Measurements from ENCODE around the gene CTNNA2.

Gene CTNNA2

DNA sequence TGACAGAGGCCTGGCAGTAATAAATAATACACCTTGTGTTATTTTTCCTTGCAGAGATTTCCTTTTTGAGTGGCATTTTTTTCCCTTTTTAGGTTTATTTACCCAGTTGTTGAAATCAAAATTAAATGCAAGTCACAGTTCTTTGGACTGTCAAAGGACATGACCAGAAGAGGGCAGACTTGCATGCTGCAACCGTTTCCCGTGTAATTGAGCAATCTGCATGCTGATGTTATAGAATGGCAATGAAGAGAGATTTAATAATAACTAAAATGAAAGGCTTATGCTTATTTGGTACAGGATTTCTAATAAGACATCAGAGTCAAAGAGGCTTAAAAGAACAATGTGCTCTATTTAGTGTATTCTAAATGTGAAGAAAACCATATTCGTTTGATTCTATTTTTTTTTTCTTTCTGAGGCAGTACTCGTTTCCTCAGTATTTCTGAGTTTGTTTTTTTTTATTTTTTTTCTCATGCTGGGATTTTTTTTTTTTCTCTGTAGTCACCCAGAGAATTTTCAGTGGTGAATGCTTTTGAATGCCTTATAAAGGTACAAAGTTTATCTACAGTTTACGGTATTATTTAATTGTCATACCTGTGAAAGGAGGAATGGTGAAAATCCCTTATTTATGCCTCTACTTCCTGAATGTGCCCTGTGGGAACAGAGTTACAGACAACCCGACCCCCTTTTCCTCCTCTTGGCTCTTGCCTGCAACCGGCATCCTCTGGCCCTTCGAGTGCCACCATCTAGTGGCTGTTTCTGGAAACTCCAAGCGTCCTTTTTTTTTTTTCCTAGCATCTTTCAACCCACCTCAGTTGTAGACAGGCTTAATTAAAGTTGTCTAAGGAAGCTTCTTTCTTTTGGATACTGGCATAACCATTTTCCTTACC lies 423.2 kb downstream of the CTNNA2 start:
- peak; percentile 55 for DNase-seq (ENCODE audit: low read depth)
- TF ChIP-seq CTCF (IDR thresholded peaks at IDR 0.05; ENCODE audit: insufficient read depth, low read depth, low read length, missing control alignments) = peak; percentile 61
- no peak overlapping the region for H3K4me3 ChIP-seq (ENCODE audit: low read depth, low read length)

GRCh38 chr2:79936715-79937114 lies 423.9 kb downstream of the CTNNA2 start:
- peak; percentile 37 for DNase-seq (ENCODE audit: low read depth)
- H3K4me3 ChIP-seq (ENCODE audit: low read depth, low read length) = no peak overlapping the region
- no peak for TF ChIP-seq CTCF (IDR thresholded peaks at IDR 0.05; ENCODE audit: insufficient read depth, low read depth, low read length, missing control alignments)

- H3K4me3 ChIP-seq (ENCODE audit: low read depth, low read length) = no peak overlapping the region
- TF ChIP-seq CTCF (IDR thresholded peaks at IDR 0.05; ENCODE audit: insufficient read depth, low read depth, low read length, missing control alignments) = no peak
- no peak for DNase-seq (ENCODE audit: low read depth)
These were observed 425.8 kb downstream of the CTNNA2 start for GRCh38 chr2:79938648-79939047.

- TF ChIP-seq CTCF (IDR thresholded peaks at IDR 0.05; ENCODE audit: insufficient read depth, low read depth, low read length, missing control alignments) = no peak
- DNase-seq (ENCODE audit: low read depth) = no peak
- H3K4me3 ChIP-seq (ENCODE audit: low read depth, low read length) = no peak overlapping the region
These were observed 427.5 kb downstream of the CTNNA2 start for GRCh38 chr2:79940364-79940763.

GRCh38 chr2:79941179-79941578 lies 428.3 kb downstream of the CTNNA2 start:
- no peak for TF ChIP-seq CTCF (IDR thresholded peaks at IDR 0.05; ENCODE audit: insufficient read depth, low read depth, low read length, missing control alignments)
- no peak overlapping the region for H3K4me3 ChIP-seq (ENCODE audit: low read depth, low read length)
- DNase-seq (ENCODE audit: low read depth) = no peak

DNA sequence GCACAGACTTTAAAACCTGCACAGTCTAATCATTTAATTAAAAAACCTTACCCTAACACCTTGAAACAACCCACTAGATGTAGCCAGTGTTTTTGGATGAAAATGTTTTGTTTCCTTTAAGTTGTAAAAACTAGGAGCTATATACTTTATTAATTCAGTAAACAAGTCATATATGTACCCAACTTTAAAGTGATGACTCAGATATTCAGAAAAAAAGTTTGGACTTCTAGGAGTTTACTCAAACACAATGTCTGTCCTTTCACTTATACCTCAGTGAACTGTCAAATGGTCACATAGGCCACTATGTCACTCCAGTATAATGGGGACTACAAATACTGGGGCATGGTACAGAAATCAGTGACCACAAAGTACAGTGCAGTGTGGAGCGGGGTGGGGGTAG lies 431.4 kb downstream of the CTNNA2 start:
- no peak overlapping the region for H3K4me3 ChIP-seq (ENCODE audit: low read depth, low read length)
- no peak for TF ChIP-seq CTCF (IDR thresholded peaks at IDR 0.05; ENCODE audit: insufficient read depth, low read depth, low read length, missing control alignments)
- DNase-seq (ENCODE audit: low read depth) = no peak
